Measurements from ENCODE around the gene PELI2. TPM values are rescaled to one million over a fixed set of nuclear protein-coding genes. Genes with fewer than 3 reads are reported as not detected.

The PELI2 gene
- total RNA-seq, 2 donors from 2014 or later, result 4.4 to 7.0 TPM

- H3K27me3 ChIP-seq, result no peaks in the 10 kb centered on the region
- no peaks in the 10 kb centered on the region for H3K36me3 ChIP-seq
- DNase-seq (ENCODE audit: low spot score), result no peak
- H3K9me3 ChIP-seq, result peaks cover 0 to 14% of the 10 kb centered on the region in 2 donors
- H3K4me3 ChIP-seq, result no peak overlapping the region
- H3K4me1 ChIP-seq, result no peaks in the 10 kb centered on the region
- TF ChIP-seq, protein P1, sequence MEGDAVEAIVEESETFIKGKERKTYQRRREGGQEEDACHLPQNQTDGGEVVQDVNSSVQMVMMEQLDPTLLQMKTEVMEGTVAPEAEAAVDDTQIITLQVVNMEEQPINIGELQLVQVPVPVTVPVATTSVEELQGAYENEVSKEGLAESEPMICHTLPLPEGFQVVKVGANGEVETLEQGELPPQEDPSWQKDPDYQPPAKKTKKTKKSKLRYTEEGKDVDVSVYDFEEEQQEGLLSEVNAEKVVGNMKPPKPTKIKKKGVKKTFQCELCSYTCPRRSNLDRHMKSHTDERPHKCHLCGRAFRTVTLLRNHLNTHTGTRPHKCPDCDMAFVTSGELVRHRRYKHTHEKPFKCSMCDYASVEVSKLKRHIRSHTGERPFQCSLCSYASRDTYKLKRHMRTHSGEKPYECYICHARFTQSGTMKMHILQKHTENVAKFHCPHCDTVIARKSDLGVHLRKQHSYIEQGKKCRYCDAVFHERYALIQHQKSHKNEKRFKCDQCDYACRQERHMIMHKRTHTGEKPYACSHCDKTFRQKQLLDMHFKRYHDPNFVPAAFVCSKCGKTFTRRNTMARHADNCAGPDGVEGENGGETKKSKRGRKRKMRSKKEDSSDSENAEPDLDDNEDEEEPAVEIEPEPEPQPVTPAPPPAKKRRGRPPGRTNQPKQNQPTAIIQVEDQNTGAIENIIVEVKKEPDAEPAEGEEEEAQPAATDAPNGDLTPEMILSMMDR (IDR thresholded peaks at IDR 0.05), result no peak
- H3K27ac ChIP-seq, result no peak overlapping the region
These were observed 231.7 kb downstream of the PELI2 start for GRCh38 chr14:56349960-56350359.

All from right atrium auricular region (tissue), 2 donors.